GM19452 (cell line): Measurements from ENCODE around the gene CAMTA1.

ENCODE experiments used
- ATAC-seq: cut with Tn5 transposase; IDR thresholded peaks from one replicate; pipeline ENCODE4 v1.9.1; 2021; ENCODE audit not compliant: unreplicated experiment

Gene CAMTA1

DNA sequence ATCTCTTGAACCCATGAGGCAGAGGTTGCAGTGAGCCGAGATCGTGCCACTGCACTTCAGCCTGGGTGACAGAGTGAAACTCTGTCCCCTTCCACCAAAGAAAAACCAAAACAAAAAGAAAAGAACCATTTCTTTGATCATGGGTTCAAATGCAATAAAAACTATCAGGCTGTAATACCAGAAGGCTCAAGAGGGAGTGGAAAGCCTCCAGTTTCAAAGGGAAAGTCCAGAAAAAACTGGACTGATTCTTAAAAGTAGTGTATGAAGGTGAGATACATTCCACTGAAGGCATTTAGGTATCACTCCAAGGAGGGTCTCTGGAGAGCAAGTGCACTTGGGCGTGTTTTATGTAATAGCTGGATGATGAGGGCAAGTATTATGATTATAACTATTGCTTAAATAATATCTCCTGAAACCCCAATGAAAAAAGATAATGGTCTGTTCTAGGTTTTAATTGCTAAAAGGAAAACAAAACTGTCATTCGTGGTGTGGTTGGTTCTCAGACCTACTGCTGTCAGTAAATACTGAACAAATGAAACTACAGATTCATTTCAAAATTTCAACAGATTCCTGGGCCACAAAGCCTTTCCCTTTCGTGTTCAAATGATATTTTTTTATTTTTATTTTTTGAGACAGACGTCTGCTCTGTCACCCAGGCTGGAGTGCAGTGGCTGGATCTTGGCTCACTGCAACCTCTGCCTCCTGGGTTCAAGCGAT lies 6.0 kb upstream of the CAMTA1 start:
- ATAC-seq, result no peak

DNA sequence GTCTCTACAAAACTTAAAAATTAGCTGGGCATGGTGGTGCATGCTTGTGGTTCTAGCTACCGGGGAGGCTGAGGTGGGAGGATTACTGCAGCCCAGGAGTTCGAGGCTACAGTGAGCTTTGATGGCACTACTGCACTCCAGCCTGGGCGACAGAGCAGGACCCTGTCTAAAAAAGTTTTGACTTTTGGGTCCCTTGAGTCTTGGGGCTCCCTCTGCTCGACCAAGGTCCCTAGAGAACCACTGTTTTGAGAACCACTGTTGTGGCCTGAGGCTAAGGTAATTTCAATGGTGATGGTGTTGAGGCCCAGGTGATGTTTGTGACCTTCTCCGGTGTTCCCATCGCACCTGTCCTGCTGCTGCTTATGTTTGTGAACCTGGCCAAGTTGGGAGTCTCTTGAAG lies 3.1 kb upstream of the CAMTA1 start:
- no peak for ATAC-seq

DNA sequence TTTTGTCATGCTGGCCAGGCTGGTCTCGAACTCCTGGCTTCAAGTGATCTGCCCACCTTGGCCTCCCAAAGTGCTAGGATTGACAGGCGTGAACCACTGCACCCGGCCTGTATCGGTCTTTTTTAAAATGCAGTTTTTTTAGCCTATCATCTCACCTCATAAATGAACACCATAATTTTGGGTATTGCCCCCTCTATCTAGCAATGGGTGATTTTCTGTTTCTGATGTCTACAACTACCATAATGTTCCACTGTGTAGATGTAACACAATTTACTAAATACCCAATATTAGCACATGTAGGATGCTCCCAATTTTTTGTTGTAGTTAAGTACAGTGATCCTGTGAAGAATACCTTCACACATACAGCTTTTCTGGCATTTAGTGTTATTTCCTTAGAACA lies 2.0 kb upstream of the CAMTA1 start:
- no peak for ATAC-seq

DNA sequence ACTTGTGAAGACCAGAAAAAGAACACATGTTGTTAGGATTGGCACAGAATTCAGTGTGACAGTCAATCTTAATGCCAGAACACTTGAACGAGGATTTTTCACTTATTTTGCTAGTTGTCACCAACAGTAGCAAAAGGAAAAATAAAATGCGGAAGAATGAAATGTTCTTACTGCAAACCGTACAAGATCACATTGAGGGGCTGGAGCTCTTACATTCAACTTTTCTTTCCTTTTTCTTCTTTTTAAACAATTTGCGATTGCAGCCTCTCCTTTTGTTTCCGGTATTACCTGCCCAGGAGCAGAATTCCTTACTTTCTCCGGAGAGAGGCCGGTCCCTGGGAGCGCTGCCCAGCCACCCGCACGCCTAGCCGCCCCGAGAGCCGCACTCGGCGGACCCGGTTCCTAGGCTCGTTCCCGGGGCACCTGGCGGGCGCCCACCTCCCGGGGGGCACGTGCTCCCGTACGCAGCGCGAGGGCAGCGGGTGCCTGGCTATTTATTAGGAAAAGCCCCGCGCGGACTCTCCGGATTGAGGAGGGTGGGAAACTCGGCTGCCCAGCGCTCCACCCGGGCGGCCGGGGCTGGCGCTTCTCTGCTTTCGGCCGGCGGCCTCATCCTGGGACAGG lies 1.2 kb upstream of the CAMTA1 start:
- peak; percentile 2 for ATAC-seq

DNA sequence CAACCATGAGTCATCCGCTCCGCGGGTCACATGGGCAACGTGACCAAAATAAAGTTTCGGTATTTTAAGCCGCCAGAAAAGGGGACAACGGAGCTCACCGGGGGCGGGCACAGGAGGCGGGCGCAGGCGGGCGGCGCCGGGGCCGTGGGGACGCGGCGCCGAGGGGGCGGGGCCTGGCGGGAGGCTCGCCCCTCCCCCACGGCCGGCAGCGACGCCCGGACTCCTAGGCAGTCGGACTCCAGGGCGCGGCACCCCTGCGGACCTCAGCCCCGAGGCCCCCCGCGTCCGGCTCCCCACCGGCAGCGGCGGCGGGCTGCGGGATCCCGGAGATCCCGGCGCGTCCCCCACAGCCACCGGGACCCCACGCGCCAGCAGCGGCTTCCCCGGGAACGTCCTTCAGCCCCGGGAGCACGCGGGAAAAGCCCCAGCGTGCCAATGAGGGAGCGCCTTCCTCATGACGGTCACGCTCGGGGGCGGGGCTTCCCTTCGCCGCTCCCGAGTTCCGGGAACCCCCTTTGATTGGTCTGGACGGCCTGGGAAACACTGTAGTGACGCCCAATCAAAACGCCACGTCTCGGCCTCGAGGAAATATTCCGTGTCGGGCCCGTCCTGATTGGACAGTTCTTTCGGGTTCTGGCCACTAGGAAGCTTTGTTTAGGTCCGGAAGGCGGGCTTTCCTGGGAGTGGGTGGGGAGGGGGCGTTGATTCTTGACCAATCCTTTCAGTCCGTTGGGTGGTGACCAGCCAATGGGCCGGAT lies 515 bp upstream of the CAMTA1 start:
- peak; percentile 67 for ATAC-seq

DNA sequence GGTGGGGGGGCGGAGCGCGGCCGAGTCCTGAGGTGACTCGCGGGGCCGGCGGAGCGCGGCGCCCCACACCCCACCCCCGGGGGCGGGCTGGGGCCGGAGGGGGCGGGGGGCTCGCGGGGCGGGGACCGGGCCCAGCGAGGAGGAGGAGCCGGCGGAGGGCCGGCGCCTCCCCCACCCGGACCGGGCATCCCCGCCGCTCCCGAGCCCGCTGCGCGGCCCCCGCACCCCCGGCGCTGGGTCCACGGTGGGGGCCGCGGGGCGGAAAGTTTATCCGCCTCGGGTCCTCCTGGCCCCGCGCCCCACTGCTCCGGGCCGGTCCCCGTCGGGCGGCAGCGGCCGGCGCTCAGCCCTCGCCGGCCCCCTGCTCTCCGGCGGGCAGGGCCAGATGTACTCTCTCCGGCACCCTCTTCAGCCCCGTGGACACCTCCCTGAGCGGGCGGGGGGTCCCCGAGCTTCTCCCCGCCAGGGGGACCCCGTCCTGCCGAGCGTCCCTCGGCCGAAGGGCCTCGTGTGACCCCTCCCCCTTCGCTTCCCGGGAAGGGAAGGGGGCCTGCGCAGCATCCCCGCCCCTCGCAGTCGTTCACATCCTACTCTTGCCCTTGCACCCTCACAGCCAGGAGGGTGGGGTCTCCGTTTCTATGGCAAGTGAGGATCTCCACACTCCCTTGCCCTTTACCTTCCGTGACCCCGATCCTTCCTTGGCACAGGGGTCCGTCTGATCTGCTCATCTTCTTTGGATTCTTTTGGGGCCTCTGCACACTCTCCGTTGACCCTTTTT lies 663 bp downstream of the CAMTA1 start:
- ATAC-seq, result no peak

DNA sequence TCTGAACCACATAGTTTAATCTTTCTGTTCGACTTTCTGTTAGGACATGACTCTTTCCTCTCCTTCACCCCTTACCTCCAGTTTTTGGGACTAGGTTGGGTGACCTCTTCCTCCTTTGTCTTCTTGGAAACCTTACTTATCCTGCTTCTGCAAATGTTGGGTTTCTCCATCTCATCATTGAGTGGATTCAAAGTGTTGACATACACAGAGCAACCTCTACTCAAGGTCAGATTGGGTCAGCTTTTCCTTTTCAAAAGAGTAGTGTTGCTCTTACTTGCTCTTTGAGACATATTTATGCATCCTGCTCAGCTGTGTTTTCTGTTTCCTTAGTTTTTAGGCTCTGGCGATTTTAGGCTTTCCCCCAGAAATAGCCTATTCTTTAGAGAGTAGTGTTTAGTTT lies 3.7 kb downstream of the CAMTA1 start:
- no peak for ATAC-seq

DNA sequence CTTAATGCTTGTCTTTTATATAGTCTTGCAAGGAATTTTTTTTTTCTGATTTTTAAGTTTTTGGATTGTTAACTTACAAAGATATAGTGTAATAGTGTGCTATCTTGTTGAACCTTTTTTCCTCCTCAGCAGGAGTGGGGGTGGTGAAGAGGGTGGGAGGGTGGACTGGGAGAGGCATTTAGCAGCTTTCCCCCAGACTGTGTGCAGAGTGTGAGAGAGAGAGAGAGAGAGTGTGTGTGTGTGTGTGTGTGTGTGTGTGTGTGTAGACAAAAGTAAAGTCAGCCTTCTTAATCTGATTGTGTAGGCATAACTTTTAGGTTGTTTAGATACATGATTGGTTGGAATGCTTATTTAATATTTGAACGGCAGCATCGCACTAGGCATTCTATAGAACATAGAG lies 4.9 kb downstream of the CAMTA1 start:
- no peak for ATAC-seq

DNA sequence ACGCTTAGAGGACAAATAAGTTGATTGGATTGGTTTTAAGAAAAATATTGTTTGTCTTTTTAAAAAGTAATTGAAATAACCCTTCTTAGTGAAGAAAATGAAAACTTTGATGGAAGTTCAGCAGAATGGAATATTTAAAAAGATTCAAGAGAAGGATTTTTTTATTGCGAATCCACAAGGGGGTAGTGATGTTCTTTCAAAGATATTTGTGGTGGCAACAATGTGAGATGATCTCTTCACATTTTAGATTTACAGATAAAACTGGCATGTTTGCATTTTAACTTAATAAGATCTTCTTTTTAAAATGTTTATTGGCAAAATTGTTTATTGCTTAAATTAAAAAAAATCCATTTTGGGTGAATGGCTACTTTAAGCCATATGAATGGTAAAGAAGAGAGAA lies 8.9 kb downstream of the CAMTA1 start:
- ATAC-seq, result no peak

DNA sequence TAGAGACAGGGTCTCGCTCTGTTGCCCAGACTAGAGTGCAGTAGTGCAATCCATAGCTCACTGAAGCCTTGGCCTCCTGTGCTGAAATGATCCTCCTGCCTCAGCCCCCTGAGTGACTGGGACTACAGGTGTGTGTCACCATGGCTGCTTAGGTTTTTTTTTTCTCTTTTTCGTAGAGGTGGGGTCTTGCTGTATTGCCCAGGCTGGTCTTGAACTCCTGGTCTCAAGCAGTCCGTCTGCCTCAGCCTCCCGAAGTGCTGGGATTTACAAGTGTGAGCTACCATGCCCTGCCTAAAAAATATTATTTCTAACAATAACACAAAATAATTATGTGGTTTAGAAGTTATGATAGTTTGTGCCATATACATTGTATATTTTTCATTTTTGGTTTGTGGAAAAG lies 9.9 kb downstream of the CAMTA1 start:
- no peak for ATAC-seq

DNA sequence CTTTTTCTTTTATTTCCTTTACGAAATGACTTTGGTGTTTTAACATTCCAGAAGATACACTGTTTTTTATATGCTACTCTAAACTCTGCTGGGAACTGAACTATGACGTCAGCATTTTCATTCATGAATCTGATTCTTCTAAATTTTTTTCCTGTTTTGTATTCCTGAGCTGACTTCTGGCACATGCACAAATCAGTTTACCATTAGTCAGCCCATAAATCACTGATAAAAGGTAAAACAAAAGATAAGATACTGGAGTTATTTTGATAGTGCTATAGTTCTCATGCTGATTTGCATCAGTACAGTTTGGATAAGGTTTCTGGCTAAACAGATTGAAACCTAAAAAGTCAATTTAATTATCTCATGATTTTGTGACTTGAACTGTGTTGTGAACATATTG lies 10.4 kb downstream of the CAMTA1 start:
- no peak for ATAC-seq

DNA sequence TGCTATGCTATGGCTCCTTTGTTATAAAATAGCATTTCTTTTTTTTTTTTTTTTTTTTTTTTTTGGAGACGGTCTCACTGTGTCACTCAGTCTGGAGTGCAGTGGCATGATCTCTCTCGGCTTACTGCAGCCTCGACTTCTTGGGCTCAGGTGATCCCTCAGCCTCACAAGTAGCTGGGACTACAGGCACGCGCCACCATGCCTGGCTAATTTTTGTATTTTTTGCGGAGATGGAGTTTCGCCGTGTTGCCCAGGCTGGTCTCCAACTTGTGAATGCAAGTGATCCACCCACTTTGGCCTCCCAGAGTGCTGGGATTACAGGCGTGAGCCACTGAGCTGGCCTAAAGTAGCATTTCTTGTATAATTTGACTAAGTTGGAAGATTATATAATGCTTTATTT lies 10.8 kb downstream of the CAMTA1 start:
- no peak for ATAC-seq

DNA sequence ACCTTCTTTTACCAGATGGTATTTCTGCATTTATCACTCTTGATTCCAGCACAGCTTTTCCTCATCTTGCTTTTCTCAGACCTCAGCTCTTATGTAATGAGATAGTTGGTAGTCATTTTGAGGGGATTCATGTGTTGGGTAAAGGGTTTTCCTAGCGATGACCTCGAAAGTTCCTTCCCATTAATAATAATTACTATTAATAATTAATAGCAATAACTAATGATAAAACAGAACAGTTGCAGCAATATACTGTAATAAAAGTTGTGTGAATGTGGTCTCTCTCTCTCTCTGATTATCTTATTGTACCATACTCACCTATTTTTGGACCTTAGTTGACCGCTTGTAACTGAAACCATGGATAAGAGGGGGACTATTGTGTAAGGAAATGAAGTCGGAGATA lies 14.2 kb downstream of the CAMTA1 start:
- ATAC-seq, result no peak

DNA sequence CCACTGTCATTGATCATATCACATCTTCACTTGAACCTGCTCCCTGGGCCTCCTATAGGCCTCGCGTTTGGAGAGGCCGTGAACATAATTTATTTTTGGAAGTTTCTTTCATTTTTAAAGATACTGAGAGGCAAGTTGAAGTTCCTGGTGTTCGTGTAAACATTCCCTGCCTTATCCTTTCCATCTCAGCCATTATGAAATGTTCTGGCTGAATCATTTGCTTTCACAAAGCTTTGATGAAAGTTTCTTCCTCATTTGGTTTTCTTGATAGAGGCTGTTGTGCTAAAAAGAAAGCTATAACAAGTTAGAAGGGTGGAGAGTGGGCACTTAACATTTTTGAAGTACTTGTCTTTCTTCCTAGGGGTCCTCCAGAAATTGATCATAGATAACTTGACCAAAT lies 15.5 kb downstream of the CAMTA1 start:
- no peak for ATAC-seq

DNA sequence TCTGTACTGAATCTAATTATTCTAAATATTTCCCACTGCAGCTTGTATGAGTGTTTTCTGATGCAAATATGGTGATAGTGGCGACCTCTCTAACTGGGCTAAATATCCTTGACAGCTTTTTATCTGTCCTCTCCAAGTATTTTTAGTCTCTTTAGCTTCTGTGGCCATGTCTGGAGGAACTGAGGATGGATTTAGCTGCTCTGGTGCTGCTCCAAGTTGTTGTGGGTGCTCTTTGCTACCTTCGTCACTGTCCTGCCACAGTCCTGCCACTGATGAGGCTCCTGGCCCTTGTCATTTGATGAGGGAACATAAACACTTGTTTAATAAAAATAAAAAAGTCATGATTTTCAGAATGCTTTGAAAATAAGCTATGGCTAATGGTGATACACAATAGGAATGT lies 15.9 kb downstream of the CAMTA1 start:
- no peak for ATAC-seq

DNA sequence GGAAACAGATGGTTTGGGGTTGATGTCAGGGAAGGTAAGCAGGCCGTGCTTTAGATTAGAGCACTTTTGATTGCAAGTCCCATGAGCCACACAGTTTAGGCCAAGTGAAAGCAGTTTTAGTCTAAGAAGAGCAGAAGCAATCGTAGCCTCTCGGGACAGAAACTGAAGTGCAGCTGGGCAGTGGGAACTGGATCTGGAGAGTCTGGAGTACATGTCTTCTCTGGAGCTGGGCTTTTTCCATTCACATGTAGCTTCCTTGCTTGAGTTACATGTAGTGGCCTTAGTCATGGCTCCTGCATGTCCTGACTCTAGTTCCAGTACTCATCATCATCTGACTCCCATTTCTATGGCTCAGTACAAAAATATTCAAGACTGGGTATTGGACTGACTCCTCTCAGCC lies 16.7 kb downstream of the CAMTA1 start:
- no peak for ATAC-seq

DNA sequence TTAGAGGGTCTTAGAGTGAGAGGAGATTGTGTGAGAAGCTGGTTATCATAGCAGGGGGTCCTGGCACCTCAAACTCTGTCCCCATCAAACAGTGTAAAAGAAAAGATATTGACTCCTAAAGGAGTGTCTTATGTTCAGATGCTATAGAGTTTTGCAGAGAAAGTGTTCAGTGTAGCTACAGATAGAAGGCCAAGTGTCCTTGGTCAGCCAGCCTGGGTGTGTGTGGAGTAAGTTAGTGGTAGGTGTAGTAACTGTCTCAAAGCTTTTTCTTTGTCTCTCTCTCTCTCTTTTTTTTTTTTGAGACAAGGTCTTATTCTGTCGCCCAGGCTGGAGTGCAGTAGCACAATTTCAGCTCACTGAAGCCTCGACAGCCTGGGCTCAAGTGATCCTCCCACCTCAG lies 17.2 kb downstream of the CAMTA1 start:
- ATAC-seq, result no peak

DNA sequence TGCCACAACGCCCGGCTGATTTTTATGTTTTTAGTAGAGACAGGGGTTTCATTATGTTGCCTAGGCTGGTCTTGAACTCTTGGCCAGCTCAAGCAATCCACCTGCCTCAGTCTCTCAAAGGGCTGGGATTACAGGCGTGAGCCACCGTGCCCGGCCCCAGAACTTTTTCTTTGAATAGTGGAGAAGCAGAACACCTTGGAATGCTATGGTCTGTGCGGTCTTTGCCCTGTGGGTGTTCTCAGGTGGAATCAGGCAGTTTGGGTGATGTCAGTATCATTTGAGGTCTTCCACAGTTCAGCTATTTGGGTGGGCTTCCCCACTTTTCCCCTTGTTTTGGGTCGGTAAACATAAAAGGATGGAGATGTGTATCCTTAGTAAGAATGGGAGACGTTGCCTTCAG lies 17.6 kb downstream of the CAMTA1 start:
- ATAC-seq, result no peak

DNA sequence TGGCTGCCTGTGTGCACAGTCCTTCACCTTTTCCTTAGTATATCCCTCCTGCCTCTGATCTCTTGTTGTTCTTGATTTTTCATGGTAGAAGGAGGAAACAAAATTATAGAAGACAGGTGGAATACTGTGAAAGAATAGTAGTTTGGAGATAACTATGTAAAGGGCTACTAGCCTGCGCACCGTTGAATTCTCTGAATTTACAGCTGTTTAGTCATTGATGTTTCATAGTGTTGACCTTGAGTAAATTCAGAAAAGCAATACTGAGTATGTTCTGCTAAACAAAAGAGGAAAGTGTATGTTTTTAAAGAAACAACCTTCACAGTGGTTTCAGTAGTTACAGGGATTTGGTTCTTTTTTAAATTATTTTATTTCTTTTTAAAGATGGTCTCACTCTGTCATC lies 18.1 kb downstream of the CAMTA1 start:
- ATAC-seq, result no peak

DNA sequence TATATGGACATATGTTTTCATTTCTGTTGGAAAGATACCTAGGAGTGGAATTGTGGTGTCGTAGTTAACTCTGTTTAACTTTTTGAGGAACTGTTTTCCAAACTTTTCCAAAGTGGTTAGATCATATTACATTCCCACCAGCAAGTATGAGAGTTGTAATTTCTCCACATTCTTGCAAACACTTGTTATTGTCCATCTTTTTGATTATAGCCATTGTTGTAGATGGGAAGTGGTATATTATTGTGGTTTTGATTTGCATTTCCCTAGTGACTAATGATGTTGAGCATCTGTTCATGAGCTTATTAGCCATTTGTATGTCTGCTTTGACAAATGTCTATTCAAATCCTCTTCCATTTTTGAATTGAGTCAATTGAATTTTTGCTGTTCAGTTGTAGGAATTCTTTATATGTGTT lies 19.8 kb downstream of the CAMTA1 start:
- ATAC-seq, result no peak

DNA sequence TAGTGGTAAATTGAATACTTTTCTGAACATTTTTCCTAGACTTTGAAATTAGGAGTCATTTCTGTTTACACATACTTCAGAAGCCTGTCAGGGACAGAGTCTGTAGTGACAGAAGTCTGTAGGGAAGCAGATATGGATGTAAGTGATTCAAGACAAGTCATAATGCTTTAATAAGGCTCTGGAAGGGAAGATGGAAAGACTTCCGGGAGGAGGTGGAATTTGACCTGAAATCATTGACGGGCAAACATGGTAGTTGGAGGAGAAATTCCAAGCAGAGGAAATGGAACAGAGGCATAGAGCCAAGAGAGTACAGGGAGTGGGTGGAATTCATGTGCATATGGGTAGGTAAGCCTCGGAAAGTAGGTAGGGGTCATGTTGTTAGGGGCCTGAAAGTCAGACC lies 22.5 kb downstream of the CAMTA1 start:
- no peak for ATAC-seq

DNA sequence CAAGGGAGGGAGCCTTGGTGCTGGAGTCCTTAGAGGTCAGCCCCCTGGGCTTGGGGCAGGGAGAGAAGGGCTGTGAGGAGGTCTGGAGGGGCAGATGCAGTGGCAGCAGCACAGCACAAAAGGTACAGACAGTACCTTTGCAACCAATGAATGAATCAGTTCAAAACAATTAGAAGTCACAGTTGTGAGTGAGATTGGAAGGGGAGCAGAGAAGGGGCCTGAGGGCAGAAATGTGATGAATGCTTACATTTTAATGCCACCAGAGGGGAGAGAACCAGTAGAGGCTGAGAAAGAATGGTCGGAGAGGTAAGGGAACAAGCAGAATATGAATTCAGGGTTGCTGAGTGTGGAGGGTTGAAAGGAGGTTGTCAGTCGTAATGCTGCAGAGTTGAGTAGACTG lies 24.2 kb downstream of the CAMTA1 start:
- ATAC-seq, result no peak
